DMS53 (cell line): ENCODE measurements around the gene LIX1L.
"Not testable (repeated sequence)": the region's sequence is repeated elsewhere in the genome, so short reads cannot be mapped to it uniquely, and the experiment has no call there.

ENCODE experiments used
- DNase-seq: peaks from one replicate; lab custom pipeline; 2025; lab: John Stamatoyannopoulos, UW

Gene LIX1L

DNA sequence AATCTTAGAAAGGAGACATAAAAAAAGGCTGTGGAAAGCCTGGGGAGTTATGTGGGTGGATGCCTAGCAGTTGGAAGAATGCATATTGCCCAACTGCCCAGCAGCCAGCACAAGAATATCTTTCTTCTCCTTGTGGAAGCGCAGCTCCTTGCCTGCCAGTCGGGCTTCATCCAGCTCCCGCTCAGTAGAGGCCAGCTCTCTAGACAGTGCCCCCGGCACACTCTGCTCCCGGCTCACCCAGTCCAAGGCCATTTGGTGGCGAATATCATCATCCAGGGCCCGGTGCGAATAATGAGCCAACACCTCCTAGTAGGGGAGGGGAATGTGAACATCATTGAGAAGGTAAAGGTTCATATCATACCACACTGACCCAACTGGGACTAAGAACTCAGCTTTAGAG is 21.6 kb downstream of the LIX1L start:
- peak; percentile 7 for DNase-seq

DNA sequence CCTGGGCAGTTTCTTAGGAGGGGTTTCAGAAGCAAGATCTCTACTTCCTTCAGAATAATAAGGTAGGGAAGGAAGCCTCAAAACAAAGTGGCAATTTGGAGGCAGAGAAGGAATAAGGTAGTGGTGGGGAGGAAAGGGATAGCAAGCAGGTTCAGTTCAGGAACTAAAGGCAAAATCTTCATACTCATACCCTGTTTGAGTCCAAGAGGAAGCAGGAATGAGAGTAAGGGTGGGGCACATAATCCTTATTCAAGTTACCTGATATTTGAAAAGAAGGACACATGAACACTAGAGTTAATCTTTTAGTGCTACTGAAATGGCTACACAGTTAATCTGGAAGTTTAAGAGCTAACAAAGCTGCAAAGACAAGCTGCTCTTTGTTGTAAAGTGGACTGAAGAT is 22.1 kb downstream of the LIX1L start:
- DNase-seq: no peak

DNA sequence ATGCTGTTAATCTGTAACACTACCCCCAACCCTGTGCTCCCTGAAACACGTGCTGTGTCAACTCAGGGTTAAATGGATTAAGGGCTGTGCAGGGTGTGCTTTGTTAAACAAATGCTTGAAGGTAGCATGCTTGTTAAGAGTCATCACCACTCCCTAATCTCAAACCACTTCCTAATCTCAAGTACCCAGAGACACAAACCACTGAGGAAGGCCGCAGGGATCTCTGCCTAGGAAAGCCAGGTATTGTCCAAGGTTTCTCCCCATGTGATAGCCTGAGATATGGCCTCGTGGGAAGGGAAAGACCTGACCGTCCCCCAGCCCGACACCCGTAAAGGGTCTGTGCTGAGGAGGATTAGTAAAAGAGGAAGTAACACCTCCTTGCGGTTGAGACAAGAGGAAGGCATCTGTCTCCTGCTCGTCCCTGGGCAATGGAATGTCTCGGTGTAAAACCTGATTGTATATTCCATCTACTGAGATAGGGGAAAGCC is 25.3 kb downstream of the LIX1L start:
- DNase-seq: not testable (repeated sequence)

DNA sequence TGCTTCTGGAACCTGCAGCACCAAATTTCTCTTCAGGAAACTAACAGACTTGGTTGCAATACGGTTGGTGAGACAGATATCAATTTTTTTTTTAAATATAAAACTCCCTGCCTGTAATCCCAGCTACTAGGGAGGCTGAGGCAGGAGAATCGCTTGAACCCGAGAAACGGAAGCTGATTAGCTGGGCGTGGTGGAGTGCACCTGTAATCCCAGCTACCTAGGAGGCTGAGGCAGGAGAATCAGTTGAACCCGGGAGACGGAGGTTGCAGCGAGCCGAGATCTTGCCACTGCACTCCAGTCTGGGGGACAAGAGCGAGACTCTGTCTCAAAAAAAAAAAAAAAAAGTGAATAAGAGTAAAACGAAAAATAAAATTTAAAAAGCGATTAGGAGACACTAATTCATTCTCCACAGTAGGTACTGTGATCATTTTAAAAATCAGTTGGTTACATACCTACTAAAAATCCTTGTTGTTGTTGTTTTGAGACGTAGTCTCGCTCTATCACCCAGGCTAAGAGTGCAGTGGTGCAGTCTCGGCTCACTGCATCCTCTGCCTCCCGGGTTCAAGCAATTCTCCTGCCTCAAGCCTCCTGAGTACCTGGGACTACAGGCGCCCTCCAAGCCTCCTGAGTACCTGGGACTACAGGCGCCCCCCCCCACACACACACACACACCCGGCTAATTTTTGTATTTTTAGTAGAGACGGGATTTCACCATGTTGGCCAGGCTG is 29.7 kb downstream of the LIX1L start:
- peak; percentile 56 for DNase-seq

DNA sequence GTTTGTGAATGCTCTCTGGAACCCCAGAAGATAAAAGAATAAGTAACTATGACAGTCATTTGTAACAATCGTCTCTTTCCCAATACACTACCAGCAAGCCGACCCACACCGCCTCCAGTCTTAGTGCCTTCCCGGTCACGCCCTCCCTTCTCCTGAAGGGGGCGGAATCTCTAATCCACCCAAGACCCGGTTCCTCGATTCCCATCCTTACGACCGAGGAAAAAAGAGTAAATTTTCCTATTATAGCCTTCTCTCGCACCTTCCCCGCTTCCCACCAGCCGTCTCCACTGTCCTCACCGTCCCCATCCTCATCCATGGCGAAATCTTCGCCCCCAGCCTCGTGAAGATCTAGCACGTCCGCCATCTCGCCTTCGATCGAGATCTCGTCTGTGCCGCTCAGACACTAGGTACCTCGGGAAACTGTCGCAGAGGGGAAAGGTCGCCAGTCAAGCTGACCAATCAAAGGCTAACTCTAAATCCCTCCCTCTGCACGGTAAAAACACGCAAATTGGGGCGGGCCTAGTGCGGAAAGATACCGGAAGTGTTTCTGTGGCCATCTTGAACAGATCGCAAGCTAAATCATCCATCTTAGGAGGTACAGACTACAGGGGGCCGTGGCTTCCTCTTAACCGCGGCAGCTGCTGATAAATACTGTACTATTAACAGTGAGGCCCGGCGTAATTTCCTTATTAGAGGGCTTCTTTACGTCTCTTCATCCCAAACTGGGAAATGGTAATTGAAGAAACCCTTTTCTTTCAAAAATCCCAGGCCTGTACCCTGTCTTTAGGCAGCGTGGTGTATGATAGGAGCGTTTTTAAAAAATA is 30.5 kb downstream of the LIX1L start, which contains the start of gene RBM8A:
RBM8A (minus strand) TSS at position 422 of the 824 bp plus-strand sequence; CDS start at position 364, 58 bp downstream.
- peak; percentile 99 for DNase-seq

DNA sequence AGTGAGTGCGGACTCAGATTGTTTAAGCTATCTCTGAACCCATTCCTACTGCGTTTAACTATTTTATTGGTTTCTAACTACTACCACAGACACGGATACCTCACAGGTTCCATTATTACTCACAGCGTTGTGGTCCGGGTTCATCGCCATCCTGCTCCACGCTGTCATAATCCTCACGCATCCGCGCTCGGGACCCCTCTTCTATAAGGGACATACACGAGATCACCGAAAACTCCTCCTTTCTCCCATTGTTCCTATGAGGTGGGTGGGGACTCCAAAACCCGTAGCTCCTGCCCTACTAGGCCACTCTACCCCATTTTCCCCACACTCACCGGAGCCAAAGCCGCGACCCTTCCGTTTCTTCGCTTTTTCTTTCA is 31.1 kb downstream of the LIX1L start:
- no peak for DNase-seq

DNA sequence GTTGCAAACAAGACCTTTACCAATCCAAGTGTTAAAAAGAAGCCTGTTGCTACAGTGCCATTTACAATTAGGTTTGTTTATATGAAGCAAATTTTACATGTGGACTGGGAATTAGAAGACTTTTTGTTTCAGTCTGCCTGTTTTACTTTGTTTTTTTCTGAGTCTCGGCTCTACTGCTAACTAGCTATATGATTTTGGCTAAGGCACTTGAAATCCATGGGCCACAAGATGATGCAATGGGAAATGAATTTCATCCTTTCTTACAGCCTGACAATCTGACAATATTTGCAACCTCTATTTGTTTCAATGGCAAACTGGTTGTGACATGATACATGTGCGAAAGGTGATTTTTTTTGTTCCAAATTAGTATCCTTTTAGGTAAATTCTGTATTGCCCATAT is 35.6 kb downstream of the LIX1L start:
- no peak for DNase-seq

DNA sequence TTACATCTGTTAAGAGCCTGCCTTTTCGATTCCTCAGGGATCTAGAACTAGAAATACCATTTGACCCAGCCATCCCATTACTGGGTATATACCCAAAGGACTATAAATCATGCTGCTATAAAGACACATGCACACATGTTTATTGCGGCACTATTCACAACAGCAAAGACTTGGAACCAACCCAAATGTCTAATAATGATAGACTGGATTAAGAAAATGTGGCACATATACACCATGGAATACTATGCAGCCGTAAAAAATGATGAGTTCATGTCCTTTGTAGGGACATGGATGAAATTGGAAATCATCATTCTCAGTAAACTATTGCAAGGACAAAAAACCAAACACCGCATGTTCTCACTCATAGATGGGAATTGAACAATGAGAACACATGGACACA is 37.5 kb downstream of the LIX1L start:
- DNase-seq: not testable (repeated sequence)

DNA sequence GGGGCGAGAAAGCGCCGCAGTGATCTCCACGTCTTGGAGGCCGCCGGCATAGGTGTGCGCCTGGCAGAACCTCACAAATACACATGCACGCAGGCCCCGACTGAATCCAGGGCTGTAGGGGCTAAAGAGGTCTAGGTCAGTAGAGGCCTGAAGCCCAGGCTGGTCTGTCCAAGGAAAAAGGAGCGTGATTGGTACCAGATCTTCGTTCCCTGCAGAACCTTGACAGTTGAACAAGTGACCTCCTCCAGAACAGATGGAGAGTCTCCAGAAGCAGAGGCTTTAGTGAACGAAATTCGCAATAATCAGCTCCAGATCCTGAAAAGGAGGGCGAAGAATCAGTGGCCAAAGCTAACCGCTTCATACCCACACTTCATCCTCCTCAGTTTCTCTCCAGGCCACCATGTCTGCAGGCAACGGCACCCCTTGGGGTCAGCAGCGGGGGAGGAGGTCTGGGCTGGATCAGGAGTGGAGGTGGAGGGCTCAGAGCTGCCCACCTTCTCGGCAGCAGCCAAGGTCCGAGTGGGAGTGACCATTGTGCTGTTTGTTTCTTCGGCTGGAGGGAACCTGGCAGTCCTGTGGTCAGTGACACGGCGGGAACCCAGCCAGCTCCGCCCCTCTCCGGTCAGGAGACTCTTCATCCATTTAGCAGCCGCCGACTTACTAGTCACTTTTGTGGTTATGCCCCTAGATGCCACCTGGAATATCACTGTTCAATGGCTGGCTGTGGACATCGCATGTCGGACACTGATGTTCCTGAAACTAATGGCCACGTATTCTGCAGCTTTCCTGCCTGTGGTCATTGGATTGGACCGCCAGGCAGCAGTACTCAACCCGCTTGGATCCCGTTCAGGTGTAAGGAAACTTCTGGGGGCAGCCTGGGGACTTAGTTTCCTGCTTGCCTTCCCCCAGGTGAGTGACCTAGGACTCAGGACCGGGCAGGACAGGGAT is 38.6 kb downstream of the LIX1L start:
- peak; percentile 80 for DNase-seq

DNA sequence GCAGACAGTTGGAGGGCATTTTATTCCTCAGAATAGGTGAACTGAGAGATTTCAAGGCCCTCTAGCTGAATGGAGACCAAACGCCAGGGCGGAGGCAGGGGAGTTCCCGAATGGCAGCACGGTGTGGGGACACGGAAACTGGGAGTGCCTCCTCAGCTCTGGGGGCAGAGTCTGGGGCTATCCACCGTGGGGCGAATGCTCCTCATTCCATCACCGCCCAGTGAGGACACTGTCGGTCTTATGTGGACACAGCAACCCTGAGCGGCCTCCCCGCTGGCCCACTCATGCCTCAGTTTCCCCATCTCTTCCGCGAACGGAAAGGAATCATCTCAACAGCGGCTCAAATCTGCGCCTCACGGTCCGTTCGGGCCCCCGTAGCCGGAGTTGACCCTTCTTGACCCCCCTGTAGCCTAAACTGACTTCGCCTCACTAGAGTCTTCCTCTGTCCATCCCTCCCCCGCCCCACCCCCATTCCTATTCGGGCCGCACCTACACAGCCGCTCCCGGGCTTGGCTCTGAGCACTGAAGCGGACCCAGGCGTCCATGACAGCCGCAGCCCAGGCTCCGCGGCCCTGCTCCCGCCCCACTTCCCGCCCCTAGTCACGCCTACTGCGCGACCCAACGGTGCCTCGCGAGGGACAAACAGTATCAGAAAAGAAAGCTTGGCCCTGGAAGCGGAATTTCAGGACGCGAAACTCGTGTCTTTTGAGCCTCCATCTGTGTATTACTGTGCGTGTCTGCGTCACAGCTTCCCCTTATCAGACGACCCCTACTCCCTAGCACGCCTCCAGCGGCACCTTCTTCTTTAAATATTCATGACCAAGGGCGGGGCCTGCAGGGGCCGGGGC is 39.4 kb downstream of the LIX1L start, which contains the start of gene PEX11B:
PEX11B (minus strand) TSS at position 574 of the 848 bp plus-strand sequence; CDS start at position 545, 29 bp downstream.
- DNase-seq: peak; percentile 93

DNA sequence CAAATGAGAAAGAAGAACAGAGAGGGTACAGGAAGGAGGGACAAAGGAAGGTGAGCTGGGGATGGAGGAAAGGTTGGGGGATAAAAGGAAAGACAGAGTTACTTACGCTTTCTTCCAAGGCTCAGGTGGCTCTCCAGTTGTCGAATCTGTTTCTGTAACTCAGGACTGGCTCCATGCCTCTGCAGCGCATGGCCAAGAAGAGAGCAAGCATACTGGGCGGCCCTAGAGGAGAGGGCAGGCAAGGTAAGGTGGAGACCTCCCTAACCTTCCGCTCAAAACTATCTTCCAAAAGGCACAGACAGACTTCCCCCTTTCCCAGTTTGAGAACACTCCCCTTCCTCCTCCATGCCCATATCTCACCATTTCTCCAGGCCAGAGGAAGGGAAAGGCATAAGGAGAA is 40.2 kb downstream of the LIX1L start:
- DNase-seq: no peak

DNA sequence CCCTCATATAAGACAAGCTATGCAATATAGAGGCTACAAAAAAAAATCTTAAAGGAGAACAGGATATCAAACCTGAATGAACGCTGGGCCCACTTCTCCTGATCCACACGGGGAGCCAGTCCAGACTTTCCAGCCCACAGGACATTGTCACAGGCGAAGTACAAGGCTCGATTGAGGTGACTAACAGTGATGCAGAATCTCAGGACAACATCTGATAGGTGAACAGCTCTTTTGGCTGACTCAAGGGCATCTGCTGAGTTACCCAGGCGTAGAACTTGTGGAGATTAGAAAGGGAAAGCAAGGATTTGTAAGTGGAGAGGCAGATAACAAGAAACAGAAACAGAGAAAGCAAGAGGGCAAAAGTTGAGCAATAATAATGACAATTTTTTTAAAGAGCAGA is 41.1 kb downstream of the LIX1L start:
- no peak for DNase-seq

DNA sequence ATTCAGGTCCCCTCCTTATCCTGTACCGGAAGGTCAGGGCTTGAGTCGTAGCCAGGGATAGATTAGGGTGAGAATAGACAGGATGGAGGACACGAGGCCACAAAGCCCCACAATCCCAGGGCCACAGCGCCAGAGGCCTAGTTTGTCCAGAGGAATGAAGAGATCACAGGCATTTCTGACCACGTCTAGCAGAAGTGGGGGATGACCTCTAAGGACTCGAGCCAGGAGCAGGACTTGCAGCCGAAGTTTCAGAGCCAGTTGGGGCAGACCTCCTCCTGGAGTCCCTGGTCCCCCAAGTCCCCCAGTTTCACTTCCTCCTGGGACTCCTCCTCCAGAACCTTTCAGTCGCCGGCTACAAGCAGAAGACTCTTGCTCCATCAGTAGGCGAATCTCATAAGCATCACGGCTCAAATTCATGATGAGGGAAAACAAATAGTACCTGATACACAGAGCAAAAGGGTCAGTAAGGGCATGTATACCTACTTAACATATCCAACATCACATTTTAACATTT is 45.6 kb downstream of the LIX1L start:
- no peak for DNase-seq

DNA sequence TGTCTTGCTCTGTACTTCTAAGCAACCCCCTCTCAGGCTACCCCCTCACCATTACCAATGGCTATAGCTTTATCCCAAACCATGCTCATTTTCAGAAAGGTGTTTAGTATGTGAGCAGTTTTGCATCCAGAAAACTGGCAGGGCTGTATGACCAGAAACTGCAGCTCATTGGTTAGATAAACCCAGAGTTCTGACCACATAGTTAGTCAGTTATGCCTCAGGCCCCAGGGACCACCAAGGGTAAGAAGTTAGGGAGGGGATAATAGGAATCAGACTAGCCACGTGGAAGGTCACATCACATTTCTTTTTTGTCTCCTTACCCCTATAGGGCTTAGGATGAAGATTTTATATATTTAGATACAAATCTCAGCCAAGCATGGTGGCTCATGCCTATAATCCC is 49.2 kb downstream of the LIX1L start:
- DNase-seq: no peak

DNA sequence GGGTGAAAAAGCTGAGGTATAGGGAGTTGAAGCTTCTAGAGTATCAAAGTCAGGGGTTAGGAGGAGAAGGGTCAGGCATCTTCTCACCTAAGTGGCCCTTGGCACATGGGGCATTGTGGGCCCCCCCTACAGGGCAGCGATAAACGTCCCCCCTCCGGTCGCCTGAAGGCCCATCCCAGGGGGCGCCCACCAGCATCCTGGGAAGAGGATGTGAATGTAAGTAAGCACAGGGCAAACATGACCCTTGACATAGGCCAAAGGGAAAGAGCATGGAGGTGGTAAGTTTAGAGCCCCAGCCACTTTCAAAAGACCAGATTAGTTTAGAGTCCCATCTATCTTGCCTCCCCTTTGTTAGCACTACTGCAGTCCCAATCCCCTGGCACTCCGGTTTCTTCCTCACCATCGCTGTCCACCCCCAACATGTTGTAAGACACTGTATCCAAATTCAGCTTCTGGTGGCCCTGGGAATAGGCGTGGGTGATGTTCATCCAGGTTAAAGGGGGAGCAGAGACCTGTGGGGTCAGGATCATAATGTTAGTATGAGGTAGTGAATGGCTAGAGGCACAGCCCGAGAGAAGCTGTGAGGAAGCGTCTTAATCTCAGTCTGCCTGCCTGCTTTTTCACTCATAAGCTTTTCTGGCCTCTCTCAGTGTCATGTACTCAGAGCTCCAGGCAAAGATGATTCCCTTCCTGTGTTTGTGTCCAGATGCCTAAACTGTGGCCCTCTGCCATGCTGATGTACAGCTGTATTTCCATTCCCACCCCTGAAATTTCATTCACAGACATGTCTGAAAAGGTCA is 50.7 kb downstream of the LIX1L start:
- no peak for DNase-seq

DNA sequence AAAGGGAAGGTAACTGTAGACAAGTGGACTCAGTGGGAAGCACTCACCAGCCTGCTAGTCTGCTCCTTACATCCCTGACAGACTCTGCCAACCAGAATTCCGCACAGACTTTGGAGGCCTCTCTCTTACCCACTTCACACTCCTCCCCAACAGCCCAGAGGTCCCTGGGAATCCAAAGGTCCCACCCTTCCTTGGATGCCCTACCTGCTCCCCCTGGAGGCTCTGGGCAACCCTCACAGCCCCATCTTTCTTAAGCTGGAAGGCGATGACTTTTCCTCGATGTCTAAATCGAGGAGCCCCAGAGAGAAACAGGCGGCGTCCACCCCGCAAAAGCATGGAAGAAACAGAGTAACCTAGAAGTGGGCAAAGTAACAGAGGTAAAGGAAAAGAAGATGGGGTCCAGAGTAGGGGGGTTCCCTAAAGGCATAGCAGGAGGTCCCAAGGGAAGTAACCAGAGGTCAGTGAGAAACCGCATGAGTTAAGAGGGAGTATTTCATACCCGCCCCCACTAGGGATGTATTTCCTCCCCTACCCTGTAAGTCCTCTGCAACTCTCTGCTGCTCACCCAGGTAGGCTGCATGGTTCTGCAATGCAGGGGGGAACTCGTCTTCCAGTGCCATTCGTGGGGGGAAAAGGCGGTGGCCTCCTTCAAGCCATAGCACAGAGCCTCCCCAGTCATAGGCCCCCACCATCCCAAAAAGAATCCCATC is 56.4 kb downstream of the LIX1L start:
- DNase-seq: no peak

DNA sequence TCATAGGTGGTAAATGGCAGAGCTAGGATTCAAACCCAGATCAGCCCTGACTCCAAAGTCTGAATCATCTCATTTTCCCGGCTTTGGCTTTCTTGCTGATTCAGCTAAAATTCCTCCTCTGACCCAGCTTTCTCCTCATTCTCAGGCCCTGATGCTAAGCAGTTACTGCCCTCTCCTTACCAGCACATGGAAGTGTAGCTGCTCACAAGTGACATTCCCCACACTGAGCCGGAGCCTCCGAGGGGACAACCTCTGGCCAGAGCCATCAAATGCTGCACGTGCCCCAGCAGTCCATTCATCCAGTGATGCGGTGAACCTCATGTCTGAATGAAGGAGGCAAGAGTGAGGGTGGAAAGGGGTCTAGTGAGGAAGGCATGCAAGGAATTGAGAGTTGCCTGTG is 59.1 kb downstream of the LIX1L start:
- DNase-seq: no peak

DNA sequence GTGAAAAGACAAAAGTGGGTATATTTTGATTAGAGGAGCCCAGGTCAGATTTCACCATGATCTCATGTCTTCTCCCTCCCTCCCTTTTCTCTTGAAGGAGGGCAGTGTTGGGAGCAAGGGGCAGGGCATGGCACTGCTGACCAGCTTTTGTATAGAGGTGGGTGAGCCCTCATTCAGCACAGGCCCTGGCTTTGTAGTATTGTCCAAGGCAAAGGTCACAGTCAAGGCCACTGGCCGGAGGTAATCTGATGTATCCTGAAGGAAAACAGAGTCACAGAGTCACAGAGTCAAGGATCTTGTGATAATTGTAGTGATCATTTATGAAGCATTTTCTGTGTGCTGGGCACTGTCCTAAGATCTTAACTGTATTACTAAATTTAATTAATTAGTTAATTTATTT is 59.8 kb downstream of the LIX1L start:
- DNase-seq: no peak

DNA sequence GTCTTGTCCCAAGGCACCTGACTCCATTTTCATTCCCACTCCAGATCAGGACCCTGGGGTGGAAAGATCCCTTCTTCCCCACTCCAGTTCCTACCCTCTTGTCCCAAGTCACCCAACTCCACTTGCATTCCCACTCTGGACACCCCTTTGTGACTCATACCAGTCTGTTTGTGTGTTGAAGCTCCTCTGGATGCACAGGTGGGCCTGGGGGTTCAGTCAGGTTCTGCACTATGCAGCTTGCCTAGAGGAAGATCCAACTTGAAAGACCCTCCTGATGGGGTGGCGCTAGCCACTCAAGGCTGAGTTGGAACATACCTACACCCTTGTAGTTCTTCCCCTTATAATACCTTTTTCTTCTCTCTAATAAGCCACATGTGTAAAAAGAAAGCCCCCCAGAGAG is 62.3 kb downstream of the LIX1L start:
- DNase-seq: no peak
